Stomach smooth muscle (tissue), 2 donors: ENCODE results near the gene CCDC63.

Experiments
- H3K27ac ChIP-seq: one replicate; pipeline ENCODE4 v1.7.0; 2013; ENCODE audit warnings: mild to moderate bottlenecking, low read length, inconsistent platforms
- H3K27me3 ChIP-seq, 2 donors: one replicate each; pipeline ENCODE4 v1.7.0; 2013; ENCODE audit warnings: low read length in 2 of 2; ENCODE audit not compliant: insufficient read depth in 2 of 2, control insufficient read depth in 1 of 2
- H3K36me3 ChIP-seq, 2 donors: one replicate each; pipeline ENCODE4 v1.7.0; 2013; ENCODE audit warnings: low read length in 2 of 2; ENCODE audit not compliant: control insufficient read depth in 2 of 2, insufficient read depth in 2 of 2
- H3K4me1 ChIP-seq: one replicate; pipeline ENCODE4 v1.7.0; 2013; ENCODE audit warnings: low read length; ENCODE audit not compliant: control insufficient read depth, insufficient read depth
- H3K4me3 ChIP-seq, 2 donors: one replicate each; pipeline ENCODE4 v1.7.0; 2013; ENCODE audit warnings: low read length in 2 of 2
- H3K9ac ChIP-seq, 2 donors: one replicate each; pipeline ENCODE4 v1.7.0; 2013; ENCODE audit warnings: low read length in 2 of 2, mild to moderate bottlenecking in 1 of 2
- H3K9me3 ChIP-seq, 2 donors: one replicate each; pipeline ENCODE4 v1.7.0; 2013; ENCODE audit warnings: low read length in 2 of 2; ENCODE audit not compliant: control insufficient read depth in 2 of 2
- donor health status: healthy.
- donor health status: Pancreatic carcinoma.

CCDC63 gene

GRCh38 chr12:110920324-110920910 lies 73.6 kb downstream of the CCDC63 start, which contains the start of gene MYL2:
MYL2 (minus strand) TSS chr12:110920579; CDS start chr12:110920529, 50 bp downstream.
- no peaks in the 10 kb centered on the region for H3K9me3 ChIP-seq
- H3K9ac ChIP-seq = no peak within 1 kb of the TSS
- peaks cover 3 to 5% of the 10 kb centered on the region in 2 donors for H3K27me3 ChIP-seq
- no peak within 1 kb of the TSS for H3K4me3 ChIP-seq
- H3K4me1 ChIP-seq = no peaks in the 10 kb centered on the region
- H3K27ac ChIP-seq = no peak within 1 kb of the TSS
- H3K36me3 ChIP-seq = no peaks in the 10 kb centered on the region

GRCh38 chr12:110921262-110921661 lies 74.5 kb downstream of the CCDC63 start:
- Histone ChIP-seq H3K9ac (no peak overlapping the region), H3K36me3 (no peaks in the 10 kb centered on the region), H3K27me3 (peaks cover 3 to 9% of the 10 kb centered on the region in 2 donors), H3K4me1 (no peaks in the 10 kb centered on the region), H3K4me3 (no peak overlapping the region), H3K27ac (no peak overlapping the region), H3K9me3 (no peaks in the 10 kb centered on the region)

GRCh38 chr12:110922652-110923051 lies 75.9 kb downstream of the CCDC63 start:
- no peaks in the 10 kb centered on the region for H3K4me1 ChIP-seq
- no peaks in the 10 kb centered on the region for H3K9me3 ChIP-seq
- H3K36me3 ChIP-seq = no peaks in the 10 kb centered on the region
- H3K9ac ChIP-seq = no peak overlapping the region
- H3K27ac ChIP-seq = no peak overlapping the region
- H3K27me3 ChIP-seq = peaks cover 3 to 11% of the 10 kb centered on the region in 2 donors
- H3K4me3 ChIP-seq = no peak overlapping the region

- Histone ChIP-seq H3K27me3 (peaks cover 3 to 11% of the 10 kb centered on the region in 2 donors), H3K36me3 (no peaks in the 10 kb centered on the region), H3K4me3 (no peak overlapping the region)
Observed at GRCh38 chr12:110923192-110923591, 76.4 kb downstream of the CCDC63 start.

GRCh38 chr12:110923692-110924334 lies 77.0 kb downstream of the CCDC63 start:
- Histone ChIP-seq H3K9ac (no peak overlapping the region), H3K36me3 (no peaks in the 10 kb centered on the region), H3K27ac (no peak overlapping the region), H3K27me3 (peaks cover 5 to 11% of the 10 kb centered on the region in 2 donors), H3K9me3 (no peaks in the 10 kb centered on the region), H3K4me3 (no peak overlapping the region), H3K4me1 (no peaks in the 10 kb centered on the region)

More at GRCh38 chr12:110923192-110923591, 76.4 kb downstream of the CCDC63 start:
- no peak overlapping the region for H3K27ac ChIP-seq
- H3K4me1 ChIP-seq = no peaks in the 10 kb centered on the region
- no peaks in the 10 kb centered on the region for H3K9me3 ChIP-seq
- H3K9ac ChIP-seq = no peak overlapping the region

- Histone ChIP-seq H3K27ac (no peak overlapping the region), H3K9ac (no peak overlapping the region)
Observed at GRCh38 chr12:110927546-110927945, 80.8 kb downstream of the CCDC63 start.

GRCh38 chr12:110928700-110929099 lies 81.9 kb downstream of the CCDC63 start:
- H3K4me1 ChIP-seq = no peaks in the 10 kb centered on the region
- no peak overlapping the region for H3K4me3 ChIP-seq
- no peak overlapping the region for H3K27ac ChIP-seq
- H3K27me3 ChIP-seq = peaks cover 2 to 16% of the 10 kb centered on the region in 2 donors
- no peak overlapping the region for H3K9ac ChIP-seq
- no peaks in the 10 kb centered on the region for H3K9me3 ChIP-seq
- H3K36me3 ChIP-seq = no peaks in the 10 kb centered on the region

More at GRCh38 chr12:110927546-110927945, 80.8 kb downstream of the CCDC63 start:
- Histone ChIP-seq H3K4me3 (no peak overlapping the region), H3K9me3 (no peaks in the 10 kb centered on the region), H3K36me3 (no peaks in the 10 kb centered on the region), H3K4me1 (no peaks in the 10 kb centered on the region), H3K27me3 (peaks cover 5 to 16% of the 10 kb centered on the region in 2 donors)

- Histone ChIP-seq H3K27ac (no peak overlapping the region), H3K27me3 (peaks cover 5 to 16% of the 10 kb centered on the region in 2 donors), H3K4me3 (no peak overlapping the region), H3K9ac (no peak overlapping the region), H3K9me3 (no peaks in the 10 kb centered on the region), H3K36me3 (no peaks in the 10 kb centered on the region), H3K4me1 (no peaks in the 10 kb centered on the region)
Observed at GRCh38 chr12:110929818-110930217, 83.0 kb downstream of the CCDC63 start.

- no peaks in the 10 kb centered on the region for H3K9me3 ChIP-seq
- H3K27ac ChIP-seq = no peak overlapping the region
- H3K27me3 ChIP-seq = peaks cover 10 to 16% of the 10 kb centered on the region in 2 donors
- no peak overlapping the region for H3K4me3 ChIP-seq
- H3K36me3 ChIP-seq = no peaks in the 10 kb centered on the region
- no peaks in the 10 kb centered on the region for H3K4me1 ChIP-seq
- no peak overlapping the region for H3K9ac ChIP-seq
Observed at GRCh38 chr12:110930348-110931314, 83.8 kb downstream of the CCDC63 start.

GRCh38 chr12:110931315-110931728 lies 84.5 kb downstream of the CCDC63 start:
- H3K27ac ChIP-seq = no peak overlapping the region
- H3K4me3 ChIP-seq = no peak overlapping the region
- H3K9me3 ChIP-seq = no peaks in the 10 kb centered on the region
- H3K36me3 ChIP-seq = no peaks in the 10 kb centered on the region
- H3K27me3 ChIP-seq = peaks cover 12 to 13% of the 10 kb centered on the region in 2 donors
- no peak overlapping the region for H3K9ac ChIP-seq
- no peaks in the 10 kb centered on the region for H3K4me1 ChIP-seq
